ENCODE measurements around the gene SLCO3A1.

SLCO3A1 gene

GRCh38 chr15:92166029-92166428 lies 312.5 kb downstream of the SLCO3A1 start:
- peaks cover 2% of the 10 kb centered on the region for H3K27me3 ChIP-seq (ENCODE audit: insufficient read depth, low read length, poor library complexity)
- H3K9ac ChIP-seq (ENCODE audit: low read depth, low read length): no peak overlapping the region
- H4K20me1 ChIP-seq (ENCODE audit: insufficient read depth, low read length): no peaks in the 10 kb centered on the region
- ATAC-seq (ENCODE audit: insufficient read depth, low read depth): no peak
- no peaks in the 10 kb centered on the region for H3K9me3 ChIP-seq (ENCODE audit: insufficient read depth, low read length, severe bottlenecking)
- no peak overlapping the region for H3K4me2 ChIP-seq (ENCODE audit: insufficient read depth, low read length)
- no peaks in the 10 kb centered on the region for H3K4me1 ChIP-seq (ENCODE audit: insufficient read depth, low read length)
- no peaks in the 10 kb centered on the region for H3K79me2 ChIP-seq (ENCODE audit: insufficient read depth, low read length)
- no peak overlapping the region for H3K4me3 ChIP-seq (ENCODE audit: low read depth in 1 of 2, low read length in 2 of 2)
- H3K27ac ChIP-seq (ENCODE audit: low read length): no peak overlapping the region
- H2AFZ ChIP-seq (ENCODE audit: low read depth, low read length): no peak overlapping the region
- no peak for DNase-seq
- H3K36me3 ChIP-seq (ENCODE audit: insufficient read depth, low read length): no peaks in the 10 kb centered on the region
- TF ChIP-seq EZH2 (IDR thresholded peaks at IDR 0.05; ENCODE audit: borderline replicate concordance, low read depth, low read length, severe bottlenecking) (no peak), CTCF (IDR thresholded peaks at IDR 0.05; ENCODE audit: borderline replicate concordance, extremely low read depth, low read length, poor library complexity, severe bottlenecking) (no peak)

GRCh38 chr15:92166751-92167405 lies 313.4 kb downstream of the SLCO3A1 start:
- no peak overlapping the region for H3K9ac ChIP-seq (ENCODE audit: low read depth, low read length)
- no peak overlapping the region for H3K4me3 ChIP-seq (ENCODE audit: low read depth in 1 of 2, low read length in 2 of 2)
- H2AFZ ChIP-seq (ENCODE audit: low read depth, low read length): no peak overlapping the region
- no peak for ATAC-seq (ENCODE audit: insufficient read depth, low read depth)
- H3K27ac ChIP-seq (ENCODE audit: low read length): no peak overlapping the region
- no peak for DNase-seq
- no peak for TF ChIP-seq CTCF (IDR thresholded peaks at IDR 0.05; ENCODE audit: borderline replicate concordance, extremely low read depth, low read length, poor library complexity, severe bottlenecking)
- no peak overlapping the region for H3K4me2 ChIP-seq (ENCODE audit: insufficient read depth, low read length)
- no peaks in the 10 kb centered on the region for H3K36me3 ChIP-seq (ENCODE audit: insufficient read depth, low read length)
- peaks cover 2% of the 10 kb centered on the region for H3K27me3 ChIP-seq (ENCODE audit: insufficient read depth, low read length, poor library complexity)
- H3K4me1 ChIP-seq (ENCODE audit: insufficient read depth, low read length): no peaks in the 10 kb centered on the region
- no peaks in the 10 kb centered on the region for H4K20me1 ChIP-seq (ENCODE audit: insufficient read depth, low read length)
- no peaks in the 10 kb centered on the region for H3K79me2 ChIP-seq (ENCODE audit: insufficient read depth, low read length)
- H3K9me3 ChIP-seq (ENCODE audit: insufficient read depth, low read length, severe bottlenecking): no peaks in the 10 kb centered on the region

- DNase-seq (no peak), ATAC-seq (ENCODE audit: insufficient read depth, low read depth) (no peak)
- H3K27ac ChIP-seq (ENCODE audit: low read length): no peak overlapping the region
- no peaks in the 10 kb centered on the region for H3K4me1 ChIP-seq (ENCODE audit: insufficient read depth, low read length)
- H4K20me1 ChIP-seq (ENCODE audit: insufficient read depth, low read length): no peaks in the 10 kb centered on the region
- no peak overlapping the region for H2AFZ ChIP-seq (ENCODE audit: low read depth, low read length)
- H3K36me3 ChIP-seq (ENCODE audit: insufficient read depth, low read length): no peaks in the 10 kb centered on the region
- H3K79me2 ChIP-seq (ENCODE audit: insufficient read depth, low read length): no peaks in the 10 kb centered on the region
- TF ChIP-seq CTCF (IDR thresholded peaks at IDR 0.05; ENCODE audit: borderline replicate concordance, extremely low read depth, low read length, poor library complexity, severe bottlenecking): no peak
- TF ChIP-seq EZH2 (IDR thresholded peaks at IDR 0.05; ENCODE audit: borderline replicate concordance, low read depth, low read length, severe bottlenecking): no peak
- no peak overlapping the region for H3K4me2 ChIP-seq (ENCODE audit: insufficient read depth, low read length)
- H3K4me3 ChIP-seq (ENCODE audit: low read depth in 1 of 2, low read length in 2 of 2): no peak overlapping the region
- H3K9ac ChIP-seq (ENCODE audit: low read depth, low read length): no peak overlapping the region
- H3K27me3 ChIP-seq (ENCODE audit: insufficient read depth, low read length, poor library complexity): peaks cover 2% of the 10 kb centered on the region
- H3K9me3 ChIP-seq (ENCODE audit: insufficient read depth, low read length, severe bottlenecking): no peaks in the 10 kb centered on the region
Measured at GRCh38 chr15:92167451-92167850, 313.9 kb downstream of the SLCO3A1 start.
